Activated T-cell treated with anti-CD3 and anti-CD28 coated beads, Interleukin-2, amount 50 U/mL, for 24 hours (primary cell): ENCODE results near the gene CEBPE.

Experiments
- DNase-seq: peaks from one replicate; pipeline ENCODE4 v3.0.0-alpha.2; 2020
- H3K27ac Mint-ChIP-seq: 2 replicates; pipeline ENCODE4 v1.8.0; 2020; ENCODE audit warnings: mild to moderate bottlenecking, mixed read lengths
- H3K27me3 Mint-ChIP-seq: 2 replicates; pipeline ENCODE4 v1.8.0; 2020; ENCODE audit warnings: mixed read lengths
- H3K36me3 Mint-ChIP-seq: 2 replicates; pipeline ENCODE4 v1.8.0; 2020; ENCODE audit warnings: low read depth, mixed read lengths
- H3K4me1 Mint-ChIP-seq: 2 replicates; pipeline ENCODE4 v1.8.0; 2020; ENCODE audit warnings: low read depth, mixed read lengths
- H3K4me3 Mint-ChIP-seq: 2 replicates; pipeline ENCODE4 v1.8.0; 2020; ENCODE audit warnings: mild to moderate bottlenecking, moderate library complexity, mixed read lengths
- H3K9me3 Mint-ChIP-seq: 2 replicates; pipeline ENCODE4 v1.8.0; 2020; ENCODE audit warnings: mixed read lengths

Gene CEBPE

DNA sequence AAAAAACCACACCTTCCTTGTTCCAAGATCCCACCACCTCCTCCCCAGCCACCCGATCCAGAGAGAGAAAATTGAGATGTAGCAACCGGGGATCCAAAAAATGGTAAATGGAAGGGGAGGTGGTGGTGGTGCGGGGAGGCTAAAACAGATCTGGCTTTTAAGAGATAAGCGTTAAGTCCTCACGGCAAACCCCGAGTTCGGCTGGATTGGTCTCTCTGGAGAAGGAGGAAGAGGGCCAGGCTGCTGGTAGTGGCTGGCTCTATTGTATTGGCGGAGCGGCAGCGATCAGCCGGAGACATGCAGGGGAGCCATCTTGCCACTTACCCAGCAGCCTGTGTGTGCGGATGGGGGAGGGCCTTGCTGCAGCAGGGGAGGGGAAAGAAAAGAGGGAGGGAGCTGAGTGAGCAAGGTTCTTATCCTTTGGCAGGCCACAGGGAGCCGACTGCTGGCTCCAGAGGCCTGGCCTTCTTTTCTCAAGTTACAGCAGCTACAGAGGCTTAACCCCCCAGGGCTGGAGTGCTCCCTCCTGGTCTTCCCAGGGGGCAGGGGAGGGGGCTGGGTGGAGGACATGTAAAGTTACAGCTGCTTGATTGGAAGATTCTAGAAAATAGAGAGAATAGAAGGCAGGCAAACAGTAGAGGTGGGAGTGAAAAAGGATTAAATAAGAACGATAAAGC, 47.7 kb downstream of the CEBPE start:
- H3K36me3 Mint-ChIP-seq = peaks cover 94% of the 10 kb centered on the region
- peak overlapping the region; percentile 97 for H3K27ac Mint-ChIP-seq

GRCh38 chr14:23070262-23071129, 48.6 kb downstream of the CEBPE start:
- H3K27me3 Mint-ChIP-seq = no peaks in the 10 kb centered on the region
- peaks cover 43% of the 10 kb centered on the region for H3K4me1 Mint-ChIP-seq
- peak overlapping the region; percentile 97 for H3K27ac Mint-ChIP-seq
- peaks cover 94% of the 10 kb centered on the region for H3K36me3 Mint-ChIP-seq
- peak overlapping the region; percentile 98 for H3K4me3 Mint-ChIP-seq
- no peak for DNase-seq
- no peaks in the 10 kb centered on the region for H3K9me3 Mint-ChIP-seq

More for the DNA sequence above, 47.7 kb downstream of the CEBPE start:
- no peaks in the 10 kb centered on the region for H3K27me3 Mint-ChIP-seq
- H3K9me3 Mint-ChIP-seq = no peaks in the 10 kb centered on the region
- H3K4me1 Mint-ChIP-seq = peaks cover 38% of the 10 kb centered on the region
- DNase-seq = peak; percentile 85
- H3K4me3 Mint-ChIP-seq = peak overlapping the region; percentile 98

- Mint-ChIP-seq H3K27ac (peak overlapping the region; percentile 85), H3K36me3 (peaks cover 92% of the 10 kb centered on the region)
These were observed 49.6 kb downstream of the CEBPE start for GRCh38 chr14:23069413-23069806.

GRCh38 chr14:23068789-23069412, 50.2 kb downstream of the CEBPE start:
- Mint-ChIP-seq H3K4me3 (peak overlapping the region; percentile 98), H3K27me3 (no peaks in the 10 kb centered on the region), H3K36me3 (peaks cover 93% of the 10 kb centered on the region), H3K4me1 (peaks cover 44% of the 10 kb centered on the region), H3K9me3 (no peaks in the 10 kb centered on the region), H3K27ac (peak overlapping the region; percentile 85)
- DNase-seq = peak; percentile 70

More at GRCh38 chr14:23069413-23069806, 49.6 kb downstream of the CEBPE start:
- Mint-ChIP-seq H3K27me3 (no peaks in the 10 kb centered on the region), H3K4me3 (peak overlapping the region; percentile 98), H3K9me3 (no peaks in the 10 kb centered on the region), H3K4me1 (peaks cover 44% of the 10 kb centered on the region)
- DNase-seq = no peak

GRCh38 chr14:23067847-23068788, 50.9 kb downstream of the CEBPE start:
- Mint-ChIP-seq H3K9me3 (no peaks in the 10 kb centered on the region), H3K36me3 (peaks cover 93% of the 10 kb centered on the region), H3K27ac (peak overlapping the region; percentile 85), H3K4me1 (peaks cover 44% of the 10 kb centered on the region), H3K27me3 (no peaks in the 10 kb centered on the region), H3K4me3 (peak overlapping the region; percentile 98)
- DNase-seq = peak; percentile 22
